ENCODE measurements around the gene ETFA.

ETFA gene

DNA sequence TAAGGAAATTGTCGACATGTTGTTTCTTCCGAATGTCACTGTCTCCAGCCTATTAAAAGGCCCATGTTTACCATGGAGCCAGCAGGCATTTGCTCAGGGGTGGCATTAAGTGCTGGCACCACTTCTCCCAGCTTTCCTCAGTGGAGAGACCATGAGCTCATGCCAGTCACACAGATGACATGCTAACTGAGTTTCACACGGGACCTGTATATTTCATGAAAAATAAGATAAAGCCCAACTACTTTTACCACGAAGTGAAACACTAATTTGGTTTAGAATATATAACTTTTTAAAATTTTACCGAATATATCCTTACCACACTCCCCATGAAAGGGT lies 93.4 kb downstream of the ETFA start:
- Histone ChIP-seq H3K36me3 (ENCODE audit: control insufficient read depth, insufficient read depth, low read length) (no peaks in the 10 kb centered on the region), H3K4me1 (ENCODE audit: control insufficient read depth, insufficient read depth, low read length) (no peaks in the 10 kb centered on the region), H3K4me3 (ENCODE audit: low read depth, low read length) (no peak overlapping the region), H3K9ac (ENCODE audit: low read depth, low read length) (no peak overlapping the region), H3K27me3 (ENCODE audit: control insufficient read depth, insufficient read depth, low read length) (no peaks in the 10 kb centered on the region), H3K9me3 (ENCODE audit: control insufficient read depth, insufficient read depth, low read length) (no peaks in the 10 kb centered on the region)

DNA sequence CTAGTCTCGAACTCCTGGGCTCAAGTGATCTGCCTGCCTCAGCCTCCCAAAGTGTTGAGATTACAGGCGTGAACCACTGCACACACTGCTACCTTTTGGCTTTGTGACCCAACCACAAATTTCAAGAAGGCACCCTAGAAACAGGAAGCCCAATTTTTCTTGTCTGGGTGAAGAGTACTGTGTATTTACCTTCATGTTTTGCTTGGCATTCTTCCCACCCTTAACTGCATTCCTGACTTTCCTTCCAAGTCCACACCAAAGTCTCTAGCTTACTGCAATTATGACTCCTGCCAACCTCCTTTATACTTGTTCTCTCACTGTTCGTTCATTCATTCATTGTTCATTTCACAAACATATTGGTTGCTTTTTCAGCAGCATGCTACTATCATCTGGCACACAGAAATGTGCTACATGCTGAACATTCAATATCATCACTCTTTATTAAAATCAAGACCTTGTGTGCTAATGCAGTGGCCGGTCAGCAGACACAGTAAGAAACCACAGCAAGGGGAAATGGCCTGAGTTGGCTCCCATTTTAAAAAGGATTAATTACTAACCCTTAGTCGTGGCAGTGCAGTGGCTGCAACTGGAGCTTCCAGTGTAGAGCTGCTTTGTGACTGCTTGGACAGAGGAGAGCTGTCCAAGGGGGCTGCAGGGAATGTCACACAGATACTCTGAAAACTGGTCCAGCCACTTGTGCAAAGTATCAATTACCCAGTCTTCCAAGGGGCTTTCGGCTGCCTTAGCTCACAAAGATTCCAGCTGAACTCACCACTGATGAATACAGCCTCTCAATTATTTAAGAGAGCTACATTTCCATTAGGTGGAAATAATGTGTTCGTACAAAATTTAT lies 94.0 kb downstream of the ETFA start:
- no peaks in the 10 kb centered on the region for H3K36me3 ChIP-seq (ENCODE audit: control insufficient read depth, insufficient read depth, low read length)
- no peak overlapping the region for H3K9ac ChIP-seq (ENCODE audit: low read depth, low read length)
- H3K4me3 ChIP-seq (ENCODE audit: low read depth, low read length), result no peak overlapping the region
- no peaks in the 10 kb centered on the region for H3K9me3 ChIP-seq (ENCODE audit: control insufficient read depth, insufficient read depth, low read length)
- H3K27me3 ChIP-seq (ENCODE audit: control insufficient read depth, insufficient read depth, low read length), result no peaks in the 10 kb centered on the region
- no peaks in the 10 kb centered on the region for H3K4me1 ChIP-seq (ENCODE audit: control insufficient read depth, insufficient read depth, low read length)

DNA sequence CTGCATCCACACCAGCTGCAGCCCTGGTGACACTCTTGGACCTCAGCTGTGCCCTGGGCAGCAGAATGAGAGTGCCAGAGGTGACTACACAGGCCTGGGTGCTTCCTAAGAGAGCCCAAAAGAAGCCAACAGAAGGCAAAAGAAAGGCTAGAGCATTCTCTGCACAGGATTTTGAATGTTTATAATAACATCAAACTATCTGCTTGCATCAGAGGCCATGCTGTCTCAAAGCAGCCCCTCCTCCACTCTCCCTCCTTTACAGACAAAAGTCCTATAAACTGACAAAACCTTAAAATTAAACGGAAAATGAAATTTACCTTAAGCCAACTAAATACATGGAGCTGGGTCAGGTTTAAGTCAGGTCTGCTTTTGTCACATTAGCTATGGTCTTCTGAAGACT lies 95.6 kb downstream of the ETFA start:
- no peaks in the 10 kb centered on the region for H3K27me3 ChIP-seq (ENCODE audit: control insufficient read depth, insufficient read depth, low read length)
- H3K4me1 ChIP-seq (ENCODE audit: control insufficient read depth, insufficient read depth, low read length), result no peaks in the 10 kb centered on the region
- no peaks in the 10 kb centered on the region for H3K9me3 ChIP-seq (ENCODE audit: control insufficient read depth, insufficient read depth, low read length)
- no peak overlapping the region for H3K9ac ChIP-seq (ENCODE audit: low read depth, low read length)
- no peak overlapping the region for H3K4me3 ChIP-seq (ENCODE audit: low read depth, low read length)
- no peaks in the 10 kb centered on the region for H3K36me3 ChIP-seq (ENCODE audit: control insufficient read depth, insufficient read depth, low read length)

DNA sequence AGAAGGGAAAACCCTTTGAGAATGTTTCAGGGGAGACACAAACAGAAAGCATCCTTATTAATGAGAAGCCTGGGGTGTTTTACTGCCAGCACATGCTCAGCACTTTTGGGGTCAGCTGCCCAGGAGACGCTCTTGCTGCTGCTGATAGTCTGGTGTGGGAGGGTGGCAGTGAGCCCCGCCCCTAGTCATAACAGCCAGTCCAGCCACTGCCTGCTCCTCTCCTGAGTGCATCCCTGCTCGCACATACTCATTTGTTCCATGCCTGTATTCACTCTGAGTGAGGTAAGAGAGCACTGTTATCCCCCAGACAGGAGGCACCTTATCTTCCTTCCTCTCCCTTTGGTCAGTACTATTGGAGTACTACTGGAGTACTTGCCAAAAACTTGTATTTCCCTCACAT lies 101.3 kb downstream of the ETFA start:
- Histone ChIP-seq H3K4me3 (ENCODE audit: low read depth, low read length) (no peak overlapping the region), H3K4me1 (ENCODE audit: control insufficient read depth, insufficient read depth, low read length) (no peaks in the 10 kb centered on the region), H3K27me3 (ENCODE audit: control insufficient read depth, insufficient read depth, low read length) (no peaks in the 10 kb centered on the region), H3K9me3 (ENCODE audit: control insufficient read depth, insufficient read depth, low read length) (no peaks in the 10 kb centered on the region), H3K36me3 (ENCODE audit: control insufficient read depth, insufficient read depth, low read length) (peaks cover 1% of the 10 kb centered on the region), H3K9ac (ENCODE audit: low read depth, low read length) (no peak overlapping the region)

DNA sequence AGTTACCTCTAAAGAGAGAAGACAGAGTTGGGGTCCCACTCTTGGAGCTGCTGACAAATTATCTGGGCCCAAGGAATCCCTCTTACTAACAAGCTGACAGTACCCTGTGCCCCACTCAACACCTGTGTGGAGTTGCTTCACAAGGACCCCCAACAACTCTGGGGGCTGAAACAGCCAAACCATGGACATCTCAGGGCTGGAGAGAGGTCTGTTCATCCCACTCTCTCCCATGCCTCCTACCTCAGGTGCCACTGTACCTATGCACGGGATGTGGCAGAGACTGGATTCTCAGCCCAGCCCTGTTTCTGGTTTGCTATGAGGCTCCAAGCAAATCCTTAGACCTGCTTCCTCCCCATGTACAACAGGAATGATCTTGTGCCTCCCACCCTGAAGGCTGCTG lies 101.7 kb downstream of the ETFA start:
- H3K4me3 ChIP-seq (ENCODE audit: low read depth, low read length), result no peak overlapping the region
- H3K27me3 ChIP-seq (ENCODE audit: control insufficient read depth, insufficient read depth, low read length), result no peaks in the 10 kb centered on the region
- H3K9me3 ChIP-seq (ENCODE audit: control insufficient read depth, insufficient read depth, low read length), result no peaks in the 10 kb centered on the region
- peaks cover 2% of the 10 kb centered on the region for H3K36me3 ChIP-seq (ENCODE audit: control insufficient read depth, insufficient read depth, low read length)
- no peaks in the 10 kb centered on the region for H3K4me1 ChIP-seq (ENCODE audit: control insufficient read depth, insufficient read depth, low read length)
- H3K9ac ChIP-seq (ENCODE audit: low read depth, low read length), result no peak overlapping the region

DNA sequence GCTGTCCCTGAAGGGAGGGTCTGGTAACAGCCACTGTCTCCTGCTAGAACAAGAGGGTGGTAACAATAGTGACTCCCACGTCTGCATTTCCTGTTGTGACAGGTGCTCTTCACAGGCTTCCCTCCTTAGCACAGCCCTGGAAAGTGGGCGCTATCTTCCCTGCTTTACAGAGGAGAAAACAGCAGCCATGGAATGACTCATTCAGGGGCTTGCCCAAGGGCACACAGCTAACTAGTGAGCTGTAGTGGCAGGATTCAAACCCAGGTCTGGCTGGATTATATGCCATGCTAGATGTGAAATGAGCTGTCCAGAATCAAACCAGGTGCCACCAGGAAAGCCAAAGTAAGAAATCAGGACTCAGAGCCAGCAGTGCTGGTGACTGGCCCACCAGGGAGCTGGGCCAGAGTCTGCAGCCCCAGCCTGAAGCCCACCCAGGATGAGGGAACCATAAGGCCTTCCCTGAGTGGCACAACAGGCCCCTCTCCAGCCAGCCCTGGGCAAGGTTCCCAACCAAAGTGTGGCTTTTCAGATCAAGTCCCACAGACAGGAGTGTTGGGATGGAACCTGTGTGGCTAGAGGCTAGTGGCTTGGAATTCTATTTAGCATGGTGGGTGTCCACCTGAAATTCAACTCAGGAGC lies 102.4 kb downstream of the ETFA start:
- Histone ChIP-seq H3K9ac (ENCODE audit: low read depth, low read length) (no peak overlapping the region), H3K36me3 (ENCODE audit: control insufficient read depth, insufficient read depth, low read length) (peaks cover 2% of the 10 kb centered on the region), H3K9me3 (ENCODE audit: control insufficient read depth, insufficient read depth, low read length) (no peaks in the 10 kb centered on the region), H3K4me1 (ENCODE audit: control insufficient read depth, insufficient read depth, low read length) (no peaks in the 10 kb centered on the region), H3K4me3 (ENCODE audit: low read depth, low read length) (no peak overlapping the region), H3K27me3 (ENCODE audit: control insufficient read depth, insufficient read depth, low read length) (no peaks in the 10 kb centered on the region)

DNA sequence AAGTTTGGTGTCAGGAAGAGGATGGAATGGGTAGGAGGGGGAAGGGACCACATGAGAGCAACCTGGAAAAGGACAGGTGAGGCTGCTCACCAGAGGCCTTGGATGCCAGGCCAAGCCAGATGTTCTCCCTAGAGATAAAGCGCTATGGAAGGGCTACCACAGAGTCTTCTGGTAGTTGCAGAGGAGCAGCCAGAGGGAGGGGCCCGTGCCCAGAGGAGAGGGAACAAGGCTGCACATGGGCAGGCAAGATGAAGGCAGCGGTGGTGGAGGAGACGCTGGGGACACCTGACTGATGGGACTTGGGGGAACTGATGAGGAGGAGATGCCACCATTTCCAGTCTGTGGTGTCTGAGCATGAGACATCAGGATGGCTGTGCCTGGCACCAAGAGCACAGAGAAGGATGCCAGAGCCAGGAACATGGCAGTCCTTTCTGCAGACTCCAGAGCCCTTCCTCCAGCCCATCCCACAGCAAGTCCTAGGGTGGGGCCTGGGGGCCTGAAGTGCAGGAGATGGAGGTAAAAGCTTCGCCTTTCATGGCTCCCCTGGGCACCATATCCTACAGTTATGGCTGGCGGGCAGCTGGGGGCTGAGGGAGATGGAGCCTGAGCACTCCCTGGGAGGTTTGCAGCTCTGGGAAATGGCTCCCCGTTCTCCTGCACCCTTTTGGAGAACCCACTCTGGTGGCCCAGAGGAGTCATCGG lies 103.0 kb downstream of the ETFA start:
- H3K4me3 ChIP-seq (ENCODE audit: low read depth, low read length), result no peak overlapping the region
- H3K9me3 ChIP-seq (ENCODE audit: control insufficient read depth, insufficient read depth, low read length), result no peaks in the 10 kb centered on the region
- H3K36me3 ChIP-seq (ENCODE audit: control insufficient read depth, insufficient read depth, low read length), result peaks cover 2% of the 10 kb centered on the region
- H3K9ac ChIP-seq (ENCODE audit: low read depth, low read length), result no peak overlapping the region
- H3K4me1 ChIP-seq (ENCODE audit: control insufficient read depth, insufficient read depth, low read length), result no peaks in the 10 kb centered on the region
- no peaks in the 10 kb centered on the region for H3K27me3 ChIP-seq (ENCODE audit: control insufficient read depth, insufficient read depth, low read length)

DNA sequence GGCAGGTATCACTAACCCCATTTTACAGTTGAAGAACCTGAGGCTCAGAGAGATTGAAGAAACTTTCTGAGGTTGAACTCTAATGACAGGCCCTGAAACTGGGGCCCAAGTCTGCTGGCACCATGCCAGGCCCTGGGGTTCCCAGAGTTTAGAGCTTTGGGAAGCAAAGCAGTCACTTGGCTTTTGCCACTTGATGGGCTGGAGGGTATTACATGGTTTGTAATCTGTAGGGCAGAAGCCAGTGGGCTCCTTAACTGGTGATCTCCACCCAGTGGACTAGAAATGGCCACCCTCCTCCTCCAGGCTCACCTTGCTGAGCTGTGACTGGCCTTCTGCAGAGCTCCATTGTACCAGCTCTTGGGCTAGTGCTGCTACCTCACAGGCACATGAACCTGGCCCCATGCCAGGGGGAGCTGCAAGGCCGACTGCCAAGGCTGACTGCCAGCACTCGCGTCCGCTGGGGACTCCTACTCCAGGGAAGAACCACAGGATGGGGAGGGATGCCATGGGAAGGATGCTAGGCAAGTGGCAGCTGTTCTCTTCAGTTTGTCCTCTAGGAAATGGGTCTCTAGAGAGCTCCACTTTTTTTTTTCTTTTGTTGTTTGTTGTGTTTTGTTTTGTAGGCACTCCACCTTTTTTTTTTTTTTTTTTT lies 104.8 kb downstream of the ETFA start:
- H3K36me3 ChIP-seq (ENCODE audit: control insufficient read depth, insufficient read depth, low read length), result peaks cover 2% of the 10 kb centered on the region
- no peaks in the 10 kb centered on the region for H3K9me3 ChIP-seq (ENCODE audit: control insufficient read depth, insufficient read depth, low read length)
- H3K4me1 ChIP-seq (ENCODE audit: control insufficient read depth, insufficient read depth, low read length), result no peaks in the 10 kb centered on the region
- no peak overlapping the region for H3K4me3 ChIP-seq (ENCODE audit: low read depth, low read length)
- no peaks in the 10 kb centered on the region for H3K27me3 ChIP-seq (ENCODE audit: control insufficient read depth, insufficient read depth, low read length)
- no peak overlapping the region for H3K9ac ChIP-seq (ENCODE audit: low read depth, low read length)

DNA sequence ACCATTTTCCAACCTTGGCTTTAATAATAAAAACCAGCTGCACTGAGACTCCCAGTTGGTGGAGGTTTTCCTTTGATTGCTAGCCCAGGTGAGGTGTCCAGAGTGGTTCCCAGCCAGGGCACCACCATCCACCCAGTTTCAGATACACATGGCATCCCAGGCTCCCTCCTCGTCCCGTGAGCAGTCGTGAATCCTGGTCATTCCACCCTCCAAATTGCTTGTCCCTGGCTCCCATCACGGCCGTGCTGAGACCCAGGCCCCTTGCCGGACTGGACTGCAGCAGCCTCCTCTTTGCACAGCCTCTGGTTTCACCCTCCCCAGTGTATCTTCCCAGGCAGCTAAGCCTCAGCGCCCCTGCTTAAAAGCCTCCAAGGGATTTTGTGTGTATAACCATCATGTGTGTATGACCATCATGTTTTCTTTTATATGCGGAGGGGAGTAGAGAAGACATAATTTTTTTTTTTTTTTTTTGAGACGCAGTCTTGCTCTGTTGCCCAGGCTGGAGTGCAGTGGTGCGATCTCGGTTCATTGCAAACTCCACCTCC lies 106.3 kb downstream of the ETFA start:
- H3K9ac ChIP-seq (ENCODE audit: low read depth, low read length), result no peak overlapping the region
- H3K27me3 ChIP-seq (ENCODE audit: control insufficient read depth, insufficient read depth, low read length), result no peaks in the 10 kb centered on the region
- H3K36me3 ChIP-seq (ENCODE audit: control insufficient read depth, insufficient read depth, low read length), result peaks cover 2% of the 10 kb centered on the region
- H3K9me3 ChIP-seq (ENCODE audit: control insufficient read depth, insufficient read depth, low read length), result no peaks in the 10 kb centered on the region
- H3K4me1 ChIP-seq (ENCODE audit: control insufficient read depth, insufficient read depth, low read length), result no peaks in the 10 kb centered on the region
- no peak overlapping the region for H3K4me3 ChIP-seq (ENCODE audit: low read depth, low read length)

DNA sequence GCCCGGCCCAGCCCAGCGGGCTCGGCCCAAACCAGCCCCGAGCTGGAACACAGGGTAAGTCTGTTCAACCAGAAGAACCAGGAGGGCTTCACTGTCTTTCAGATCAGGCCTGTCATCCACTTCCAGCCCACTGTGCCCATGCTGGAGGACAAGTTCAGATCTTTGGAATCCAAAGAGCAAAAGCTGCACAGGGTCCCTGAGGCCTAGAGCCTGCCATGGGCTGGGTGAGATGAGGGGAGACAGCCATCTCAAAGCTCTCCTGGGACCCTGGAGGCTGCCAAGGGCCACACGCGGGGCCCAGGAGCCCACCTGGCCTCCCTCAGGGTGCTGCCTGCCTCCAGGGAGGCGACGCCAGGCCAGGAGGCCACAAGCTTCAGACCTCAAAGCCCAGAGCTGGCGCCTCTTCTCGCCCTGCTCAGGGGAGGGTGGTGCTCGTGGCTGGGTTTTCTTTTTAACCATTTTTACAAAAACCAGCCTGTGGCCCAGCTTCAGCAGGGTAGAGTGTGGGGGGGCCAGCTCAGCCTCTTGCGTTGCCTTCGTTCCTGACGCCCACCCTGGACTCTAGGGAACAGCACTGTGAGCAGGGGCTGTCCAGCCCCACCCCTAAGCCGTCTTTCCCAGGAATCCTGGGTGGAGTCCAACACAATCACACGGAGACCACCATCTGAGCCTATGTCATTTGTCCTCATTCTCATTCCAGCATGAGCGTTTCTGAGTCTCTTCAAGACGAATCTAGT lies 107.0 kb downstream of the ETFA start:
- Histone ChIP-seq H3K4me1 (ENCODE audit: control insufficient read depth, insufficient read depth, low read length) (no peaks in the 10 kb centered on the region), H3K4me3 (ENCODE audit: low read depth, low read length) (no peak overlapping the region), H3K9ac (ENCODE audit: low read depth, low read length) (no peak overlapping the region), H3K36me3 (ENCODE audit: control insufficient read depth, insufficient read depth, low read length) (peaks cover 2% of the 10 kb centered on the region), H3K9me3 (ENCODE audit: control insufficient read depth, insufficient read depth, low read length) (no peaks in the 10 kb centered on the region), H3K27me3 (ENCODE audit: control insufficient read depth, insufficient read depth, low read length) (no peaks in the 10 kb centered on the region)
